ENCODE results near the gene TBC1D22B. TPM values are rescaled to one million over a fixed set of nuclear protein-coding genes. Genes with fewer than 3 reads are reported as not detected.

Gene TBC1D22B
- total and polyA plus RNA-seq, 9 of the 15 experiments (the other 6 are each of a cell fraction or from before 2014, with no cell fraction given), result 4.8 to 24.2 (median 13.5) TPM

- peak; percentile 55; the same call in 1 of the 2 replicates for TF ChIP-seq PKNOX1 (IDR thresholded peaks at IDR 0.05)
- TF ChIP-seq GTF2B (IDR thresholded peaks at IDR 0.05; ENCODE audit: extremely low read depth, insufficient read length), result no peak
- no peak for TF ChIP-seq ZNF511 (CRISPR knock-in tag; IDR thresholded peaks at IDR 0.05)
- TF ChIP-seq CBX3 (IDR thresholded peaks at IDR 0.05; ENCODE audit: borderline replicate concordance in 1 of 2, low read length in 2 of 2), result peak in 1 of 2 experiments; percentile 87; a peak in 2 of 3 replicates
- TF ChIP-seq BRD9 (IDR thresholded peaks at IDR 0.05; ENCODE audit: low read depth, partially characterized antibody), result no peak
- TF ChIP-seq FOS (IDR thresholded peaks at IDR 0.05; ENCODE audit: extremely low read depth, insufficient read length), result no peak
- TF ChIP-seq ZNF134 (CRISPR knock-in tag; conservative IDR thresholded peaks at IDR 0.05), result peak; percentile 75; the same call in 1 of the 2 replicates
- peak; percentile 78; the same call in 1 of the 2 replicates for TF ChIP-seq ZBTB2 (IDR thresholded peaks at IDR 0.05)
- TF ChIP-seq JUNB (CRISPR knock-in tag; conservative IDR thresholded peaks at IDR 0.05), result no peak
- TF ChIP-seq ZNF778 (CRISPR knock-in tag; IDR thresholded peaks at IDR 0.05), result no peak
- peak; percentile 91 for TF ChIP-seq CEBPB (tag; IDR thresholded peaks at IDR 0.05)
- TF ChIP-seq SRSF9 (IDR thresholded peaks at IDR 0.05; ENCODE audit: borderline replicate concordance, low read depth, low read length), result no peak
- TF ChIP-seq CGGBP1 (CRISPR knock-in tag; IDR thresholded peaks at IDR 0.05), result 0 out of 2 replicates have a peak, but pooled peaks have one; percentile 18
- TF ChIP-seq E2F4 (CRISPR knock-in tag; IDR thresholded peaks at IDR 0.05; ENCODE audit: low read depth), result no peak
- peak; percentile 84 for TF ChIP-seq ZNF23 (CRISPR knock-in tag; IDR thresholded peaks at IDR 0.05)
- no peak for TF ChIP-seq ZKSCAN3 (CRISPR knock-in tag; IDR thresholded peaks at IDR 0.05)
- TF ChIP-seq CREB5 (CRISPR knock-in tag; IDR thresholded peaks at IDR 0.05), result no peak
- TF ChIP-seq HDAC6 (IDR thresholded peaks at IDR 0.05; ENCODE audit: low read depth, low read length), result no peak
- no peak for TF ChIP-seq XRCC3 (IDR thresholded peaks at IDR 0.05)
- no peak for TF ChIP-seq ZNF224 (CRISPR knock-in tag; IDR thresholded peaks at IDR 0.05)
- no peak for TF ChIP-seq YY1 (IDR thresholded peaks at IDR 0.05; ENCODE audit: borderline replicate concordance in 1 of 3, control insufficient read depth in 1 of 3, extremely low read depth in 1 of 3, insufficient read depth in 3 of 3, insufficient read length in 1 of 3, insufficient replicate concordance in 2 of 3, low read depth in 1 of 3, low read length in 2 of 3)
Observed at GRCh38 chr6:37302086-37302686, 44.6 kb downstream of the TBC1D22B start (continued).
